Neural cell (in vitro differentiated cells): ENCODE results near the gene RABGAP1L. TPM values are rescaled to one million over a fixed set of nuclear protein-coding genes. Genes with fewer than 3 reads are reported as not detected.
A peak's percentile ranks its signal among the peaks of the same experiment; 100 is the strongest.

ENCODE experiments used
- H2AFZ ChIP-seq: fragments of 200-600, 300-800 bp; sonication (generic), shearing (Covaris generic); 2 replicates; pipeline ENCODE4 v1.6.0; 2014; ENCODE audit warnings: low read depth, mild to moderate bottlenecking, antibody characterized with exemption, low read length, moderate library complexity
- H3F3A ChIP-seq: fragments of 200-600 bp; shearing (Covaris generic); 2 replicates; pipeline ENCODE4 v1.6.1; 2016; ENCODE audit warnings: mild to moderate bottlenecking, moderate library complexity, mixed read lengths, antibody characterized with exemption, low read length; ENCODE audit not compliant: insufficient read depth, poor library complexity, severe bottlenecking
- H3K27ac ChIP-seq: fragments of 200-600, 300-800 bp; sonication (generic), shearing (Covaris generic); 2 replicates; pipeline ENCODE4 v1.5.1; 2014; ENCODE audit warnings: mild to moderate bottlenecking, low read length, moderate library complexity
- H3K27me3 ChIP-seq: fragments of 300-800, 200-600 bp; sonication (generic), shearing (Covaris generic); 2 replicates; pipeline ENCODE4 v1.6.0; 2014; ENCODE audit warnings: mild to moderate bottlenecking, low read depth, low read length, moderate library complexity; ENCODE audit not compliant: insufficient read depth
- H3K36me3 ChIP-seq: fragments of 300-800, 200-600 bp; sonication (generic), shearing (Covaris generic); 2 replicates; pipeline ENCODE4 v1.5.1; 2014; ENCODE audit warnings: mild to moderate bottlenecking, antibody characterized with exemption, low read length, moderate library complexity; ENCODE audit not compliant: insufficient read depth
- H3K4me2 ChIP-seq: fragments of 300-800, 200-600 bp; sonication (generic), shearing (Covaris generic); 2 replicates; pipeline ENCODE4 v1.6.0; 2014; ENCODE audit warnings: mild to moderate bottlenecking, low read length
- H3K4me3 ChIP-seq: fragments of 300-800, 200-600 bp; sonication (generic), shearing (Covaris generic); 2 replicates; pipeline ENCODE4 v1.5.1; 2014; ENCODE audit warnings: mild to moderate bottlenecking, low read length, moderate library complexity
- H3K79me2 ChIP-seq: fragments of 200-600 bp; shearing (Covaris generic); replicated peaks from 2 replicates; pipeline ENCODE4 v1.6.0; 2014; ENCODE audit warnings: mild to moderate bottlenecking, low read length, moderate library complexity; ENCODE audit not compliant: insufficient read depth
- H3K9ac ChIP-seq: fragments of 300-800, 200-600 bp; sonication (generic), shearing (Covaris generic); 2 replicates; pipeline ENCODE4 v1.6.1; 2016; ENCODE audit warnings: mild to moderate bottlenecking, low read length, mixed read lengths
- H3K9me2 ChIP-seq: fragments of 200-600 bp; shearing (Covaris generic); 2 replicates; pipeline ENCODE4 v1.6.1; 2016; ENCODE audit warnings: mild to moderate bottlenecking, low read length, mixed read lengths; ENCODE audit not compliant: insufficient read depth
- H3K9me3 ChIP-seq: fragments of 200-600, 300-800 bp; sonication (generic), shearing (Covaris generic); 2 replicates; pipeline ENCODE4 v1.6.1; 2016; ENCODE audit warnings: mild to moderate bottlenecking, mixed run types, low read length, moderate library complexity, mixed read lengths
- H4K20me1 ChIP-seq: fragments of 200-600 bp; shearing (Covaris generic); 2 replicates; pipeline ENCODE4 v1.6.1; 2016; ENCODE audit warnings: mild to moderate bottlenecking, mixed run types; ENCODE audit not compliant: insufficient read depth
- CTCF ChIP-seq: fragments of 450-650 bp; IDR thresholded peaks from 2 replicates; pipeline ENCODE4 v1.5.1; 2014; ENCODE audit warnings: antibody characterized with exemption, mild to moderate bottlenecking, moderate library complexity; ENCODE audit not compliant: poor library complexity, severe bottlenecking
- EP300 ChIP-seq: fragments of 450-650 bp; conservative IDR thresholded peaks from 2 replicates; pipeline ENCODE4 v1.6.1; 2014; ENCODE audit warnings: antibody characterized with exemption, mild to moderate bottlenecking, moderate library complexity; ENCODE audit not compliant: poor library complexity, severe bottlenecking
- EZH2 ChIP-seq: fragments of 200-600, 300-800 bp; shearing (Covaris generic), sonication (generic); IDR thresholded peaks from 2 replicates; pipeline ENCODE4 v1.6.1; 2014; ENCODE audit warnings: antibody characterized with exemption, low read length, borderline replicate concordance, mild to moderate bottlenecking; ENCODE audit not compliant: insufficient read depth, poor library complexity, severe bottlenecking
- MXI1 ChIP-seq: fragments of 450-650 bp; conservative IDR thresholded peaks from 2 replicates; pipeline ENCODE4 v1.6.1; 2014; ENCODE audit warnings: antibody characterized with exemption, mild to moderate bottlenecking; ENCODE audit not compliant: poor library complexity, severe bottlenecking
- POLR2AphosphoS5 ChIP-seq: IDR thresholded peaks from 2 replicates; pipeline ENCODE4 v1.6.1; 2012
- RAD21 ChIP-seq: fragments of 450-650 bp; conservative IDR thresholded peaks from 2 replicates; pipeline ENCODE4 v1.6.1; 2014; ENCODE audit warnings: antibody characterized with exemption, mild to moderate bottlenecking, moderate library complexity
- REST ChIP-seq: IDR thresholded peaks from 2 replicates; pipeline ENCODE4 v1.6.1; 2012; ENCODE audit warnings: borderline replicate concordance
- SMC3 ChIP-seq: fragments of 450-650 bp; conservative IDR thresholded peaks from 2 replicates; pipeline ENCODE4 v1.6.1; 2014; ENCODE audit warnings: antibody characterized with exemption, mild to moderate bottlenecking, moderate library complexity; ENCODE audit not compliant: poor library complexity
- TAF1 ChIP-seq: IDR thresholded peaks from 2 replicates; pipeline ENCODE4 v1.6.1; 2012; ENCODE audit warnings: low read depth
- polyA plus RNA-seq: library from polyadenylated mRNA; depleted of rRNA; stranded (reverse); fragments of >200 nt; gene quantifications from 2 replicates; pipeline ENCODE4 v1.2.3, GENCODE V29; 2014

Gene RABGAP1L
- polyA plus RNA-seq, 1 donor from 2014 or later, result 32.2 TPM

GRCh38 chr1:174954671-174955669 lies 795.6 kb downstream of the RABGAP1L start:
- TF ChIP-seq POLR2AphosphoS5, result no peak
- TF ChIP-seq SMC3, result no peak
- TF ChIP-seq TAF1, result no peak
- no peak for TF ChIP-seq MXI1
- TF ChIP-seq EP300, result no peak
- TF ChIP-seq CTCF, result no peak
- no peak for TF ChIP-seq EZH2
- TF ChIP-seq RAD21, result no peak
- no peak for TF ChIP-seq REST

GRCh38 chr1:174956086-174956485 lies 796.8 kb downstream of the RABGAP1L start:
- H4K20me1 ChIP-seq, result no peaks in the 10 kb centered on the region
- no peaks in the 10 kb centered on the region for H3K9me3 ChIP-seq
- H3K27ac ChIP-seq, result no peak overlapping the region
- no peak overlapping the region for H3K4me2 ChIP-seq
- no peaks in the 10 kb centered on the region for H3K9me2 ChIP-seq
- no peaks in the 10 kb centered on the region for H3K79me2 ChIP-seq
- no peaks in the 10 kb centered on the region for H3F3A ChIP-seq
- no peak overlapping the region for H3K9ac ChIP-seq
- no peak overlapping the region for H3K4me3 ChIP-seq
- no peaks in the 10 kb centered on the region for H3K27me3 ChIP-seq
- H3K36me3 ChIP-seq, result no peaks in the 10 kb centered on the region
- no peak for TF ChIP-seq TAF1
- no peak for TF ChIP-seq REST
- no peak for TF ChIP-seq RAD21
- no peak for TF ChIP-seq MXI1
- no peak overlapping the region for H2AFZ ChIP-seq

More at GRCh38 chr1:174954671-174955669, 795.6 kb downstream of the RABGAP1L start:
- no peaks in the 10 kb centered on the region for H3K27me3 ChIP-seq
- H3K4me3 ChIP-seq, result peak overlapping the region; percentile 33
- H2AFZ ChIP-seq, result no peak overlapping the region
- H4K20me1 ChIP-seq, result no peaks in the 10 kb centered on the region
- H3K27ac ChIP-seq, result peak overlapping the region; percentile 12
- no peaks in the 10 kb centered on the region for H3K9me2 ChIP-seq
- H3K9me3 ChIP-seq, result no peaks in the 10 kb centered on the region
- no peak overlapping the region for H3K4me2 ChIP-seq
- no peaks in the 10 kb centered on the region for H3K36me3 ChIP-seq
- no peaks in the 10 kb centered on the region for H3F3A ChIP-seq
- no peaks in the 10 kb centered on the region for H3K79me2 ChIP-seq
- H3K9ac ChIP-seq, result no peak overlapping the region
